Endometrial microvascular endothelial cells (primary cell): ENCODE data around the gene TSPAN1. TPM values are rescaled to one million over a fixed set of nuclear protein-coding genes. Genes with fewer than 3 reads are reported as not detected.

Experiments used
- in situ Hi-C: cut with HindIII; loops from 2 replicates; pipeline ENCODE4 v1.10.0; 2017; ENCODE audit warnings: low sequenced_read_pairs, low pct_unique_long_range_greater_than_20kb; ENCODE audit errors: inconsistent ontology term
- total RNA-seq: library from RNA; depleted of rRNA; stranded (reverse); fragments of >200 nt; gene quantifications from one replicate; pipeline ENCODE4 v1.2.3, GENCODE V29; 2015; ENCODE audit errors: inconsistent ontology term

TSPAN1 gene
- total RNA-seq, 1 donor from 2014 or later, result 1.4 TPM

DNA sequence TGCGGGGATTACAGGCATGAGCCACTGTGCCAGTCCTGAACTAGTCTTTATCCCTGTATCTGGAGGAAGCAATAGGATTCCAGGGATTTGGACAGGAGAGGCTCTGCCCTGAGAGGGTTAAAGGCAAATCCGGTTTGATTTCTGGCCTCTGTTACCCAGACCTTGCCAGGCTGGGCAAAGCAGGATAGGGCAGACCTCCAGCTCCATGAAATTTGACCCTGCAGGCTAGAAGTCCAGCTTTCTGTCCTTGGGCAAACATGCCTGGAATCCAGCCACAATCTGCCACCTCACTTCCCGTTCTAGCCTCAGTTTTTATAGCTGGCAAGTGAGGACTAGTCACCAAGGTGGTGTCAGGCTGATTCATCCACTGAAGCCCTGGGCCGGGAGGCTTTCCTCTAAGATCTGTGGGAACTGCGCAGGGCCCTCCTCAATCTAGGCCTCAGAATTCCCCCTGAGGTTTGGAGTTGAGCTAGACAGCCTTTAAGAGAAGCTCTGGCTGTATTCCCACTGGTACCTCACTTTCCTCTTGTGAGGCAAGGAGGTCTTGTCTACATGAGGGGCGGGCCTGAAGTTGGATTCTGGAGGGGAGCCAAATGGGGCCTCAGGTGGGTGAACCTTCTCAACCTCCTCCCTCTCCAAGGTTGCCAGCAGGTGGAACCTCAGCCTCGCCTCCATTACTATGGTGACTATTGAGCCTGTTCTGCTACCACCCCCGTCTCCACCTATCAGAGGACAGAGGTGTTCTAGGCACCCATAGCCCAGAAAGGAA lies 8.4 kb downstream of the TSPAN1 start:
- in situ Hi-C loops, result loop anchor here (25.0 kb wide), 1 partner anchor 146 kb away; no protein-coding TSS in a partner anchor

DNA sequence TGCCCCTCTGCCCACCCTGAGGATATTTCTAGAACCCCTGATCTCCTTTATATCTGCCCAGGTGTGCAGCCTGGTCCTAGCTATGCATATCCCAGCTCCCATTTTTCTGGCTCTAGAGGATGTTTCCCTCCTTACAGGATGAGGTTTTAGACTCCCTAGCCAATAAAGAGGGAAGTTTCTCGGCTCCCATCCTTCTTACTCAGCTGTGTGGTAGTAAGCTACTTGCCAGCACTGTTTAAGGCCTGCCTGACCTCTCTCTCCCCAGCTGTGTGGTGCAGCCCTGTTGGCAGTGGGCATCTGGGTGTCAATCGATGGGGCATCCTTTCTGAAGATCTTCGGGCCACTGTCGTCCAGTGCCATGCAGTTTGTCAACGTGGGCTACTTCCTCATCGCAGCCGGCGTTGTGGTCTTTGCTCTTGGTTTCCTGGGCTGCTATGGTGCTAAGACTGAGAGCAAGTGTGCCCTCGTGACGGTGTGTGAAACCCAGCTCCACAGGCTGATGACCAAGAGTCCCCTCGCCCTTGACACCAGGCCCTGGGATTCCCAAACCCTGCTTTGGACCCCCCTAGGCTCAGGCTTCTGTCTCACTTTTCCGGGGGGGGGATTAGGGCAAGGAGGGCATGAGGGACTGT lies 9.2 kb downstream of the TSPAN1 start:
- in situ Hi-C loops, result loop anchor here (25.0 kb wide), 1 partner anchor 147 kb away; no protein-coding TSS in a partner anchor

DNA sequence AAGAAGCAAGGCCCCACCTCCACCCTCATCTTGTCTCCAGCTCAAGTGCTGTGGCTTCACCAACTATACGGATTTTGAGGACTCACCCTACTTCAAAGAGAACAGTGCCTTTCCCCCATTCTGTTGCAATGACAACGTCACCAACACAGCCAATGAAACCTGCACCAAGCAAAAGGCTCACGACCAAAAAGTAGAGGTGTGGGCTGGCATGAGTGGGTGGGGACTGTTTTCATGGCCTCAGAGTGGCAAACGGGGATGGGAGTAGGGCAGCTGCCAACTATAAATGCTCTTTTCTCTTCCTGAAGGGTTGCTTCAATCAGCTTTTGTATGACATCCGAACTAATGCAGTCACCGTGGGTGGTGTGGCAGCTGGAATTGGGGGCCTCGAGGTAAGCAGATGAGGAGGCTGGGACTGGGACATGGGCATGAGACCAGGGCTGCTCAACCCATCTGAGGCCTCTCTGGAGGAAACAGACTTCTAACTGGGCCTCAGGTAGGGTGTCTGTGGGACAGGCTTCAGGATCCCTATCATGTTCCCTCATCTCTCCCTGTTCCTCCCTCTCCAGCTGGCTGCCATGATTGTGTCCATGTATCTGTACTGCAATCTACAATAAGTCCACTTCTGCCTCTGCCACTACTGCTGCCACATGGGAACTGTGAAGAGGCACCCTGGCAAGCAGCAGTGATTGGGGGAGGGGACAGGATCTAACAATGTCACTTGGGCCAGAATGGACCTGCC lies 10.2 kb downstream of the TSPAN1 start:
- in situ Hi-C loops, result loop anchor here (25.0 kb wide), 1 partner anchor 148 kb away; no protein-coding TSS in a partner anchor

DNA sequence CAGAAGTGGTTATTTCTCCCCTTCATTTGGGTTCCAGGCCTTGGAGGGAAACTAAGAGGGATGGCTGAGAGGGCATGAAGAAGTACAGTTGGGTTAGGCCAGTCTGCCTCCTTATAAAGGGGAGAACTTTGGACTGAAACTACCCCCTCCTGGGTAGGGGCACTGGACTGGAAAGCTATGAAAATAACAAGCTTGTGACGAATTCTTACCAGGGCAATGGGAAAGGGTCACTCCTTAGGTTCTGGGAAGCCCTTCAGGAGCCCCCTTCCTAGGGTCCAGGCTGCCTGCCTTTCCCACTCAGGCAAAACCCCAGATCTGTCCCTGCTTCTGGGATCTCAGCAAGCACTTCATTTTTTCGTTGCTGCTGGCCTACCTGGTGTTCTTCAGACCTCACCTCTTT lies 11.2 kb downstream of the TSPAN1 start:
- in situ Hi-C loops, result loop anchor here (25.0 kb wide), 1 partner anchor 149 kb away; no protein-coding TSS in a partner anchor

DNA sequence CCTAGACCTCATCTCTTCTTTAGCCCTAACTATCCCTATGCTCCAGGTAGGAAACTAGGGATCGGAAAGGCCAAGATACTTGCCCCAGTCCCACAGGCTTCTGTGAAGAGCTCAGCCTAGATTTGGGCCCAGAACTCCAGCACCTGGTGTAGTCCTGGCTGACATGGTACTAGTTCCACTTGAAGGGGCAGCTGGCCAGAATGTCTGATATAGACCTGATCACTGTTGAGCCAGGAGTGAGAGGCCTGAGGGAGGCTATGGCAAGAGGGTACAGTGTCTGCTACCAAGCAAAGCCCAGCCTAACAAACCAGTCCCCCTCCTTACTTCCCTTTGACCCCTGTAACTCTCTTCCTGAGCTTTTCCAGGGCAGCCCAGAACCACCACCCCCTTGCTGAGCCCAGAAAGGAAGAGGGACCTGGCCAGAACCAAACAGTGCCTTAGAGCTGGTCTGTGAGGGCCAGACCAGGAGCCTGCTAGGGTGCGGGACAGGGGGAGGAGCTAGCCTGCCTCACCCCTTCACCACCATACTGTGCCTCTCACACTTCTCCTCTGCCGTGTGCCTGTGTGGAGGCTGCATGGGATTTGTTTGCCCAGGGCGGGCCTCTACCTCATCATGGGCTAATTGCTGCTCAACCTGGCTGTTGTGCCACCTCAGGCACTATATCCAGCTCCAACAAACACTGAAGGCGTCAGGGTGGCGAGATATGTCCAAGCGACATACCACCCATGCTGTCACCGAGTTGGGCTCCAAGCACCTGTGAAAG lies 12.4 kb downstream of the TSPAN1 start:
- in situ Hi-C loops, result loop anchor here (25.0 kb wide), 1 partner anchor 150 kb away; no protein-coding TSS in a partner anchor

DNA sequence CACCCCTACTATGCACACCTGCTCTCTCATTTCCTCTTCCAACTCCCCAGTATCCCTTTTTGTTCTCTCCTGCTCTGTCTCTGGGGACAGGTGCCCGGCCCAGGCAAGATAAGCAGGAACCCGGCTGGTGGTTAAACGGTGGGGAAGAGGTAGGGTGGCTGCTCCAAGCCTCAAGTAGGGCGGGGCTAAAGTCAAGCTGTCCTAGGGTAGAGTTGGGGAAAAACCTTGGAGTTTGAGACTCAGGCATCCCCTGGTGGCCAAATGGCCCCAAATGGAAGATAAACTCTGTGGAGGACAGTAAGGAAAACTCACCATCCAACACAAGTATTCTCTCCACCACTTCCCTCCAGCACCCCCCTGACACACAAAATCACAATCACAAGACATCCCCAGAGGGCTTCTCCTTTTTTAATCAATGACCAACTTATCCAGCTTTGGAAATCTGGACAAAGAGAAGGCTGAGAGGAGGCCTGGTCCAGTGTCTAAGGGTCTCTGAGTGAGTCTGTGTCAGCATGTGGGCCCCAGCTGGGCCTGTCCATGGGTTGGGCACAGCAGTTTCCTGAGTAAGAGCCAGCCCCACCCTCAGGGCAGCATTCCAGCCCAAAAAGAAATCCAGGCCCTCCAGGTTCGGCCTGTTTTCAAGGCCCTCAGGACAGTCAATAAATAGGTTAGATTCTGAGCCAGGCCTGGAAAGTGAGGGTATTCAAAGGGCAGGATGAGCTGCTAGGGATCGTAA lies 13.6 kb downstream of the TSPAN1 start:
- in situ Hi-C loops, result loop anchor here (25.0 kb wide), 1 partner anchor 151 kb away; no protein-coding TSS in a partner anchor

DNA sequence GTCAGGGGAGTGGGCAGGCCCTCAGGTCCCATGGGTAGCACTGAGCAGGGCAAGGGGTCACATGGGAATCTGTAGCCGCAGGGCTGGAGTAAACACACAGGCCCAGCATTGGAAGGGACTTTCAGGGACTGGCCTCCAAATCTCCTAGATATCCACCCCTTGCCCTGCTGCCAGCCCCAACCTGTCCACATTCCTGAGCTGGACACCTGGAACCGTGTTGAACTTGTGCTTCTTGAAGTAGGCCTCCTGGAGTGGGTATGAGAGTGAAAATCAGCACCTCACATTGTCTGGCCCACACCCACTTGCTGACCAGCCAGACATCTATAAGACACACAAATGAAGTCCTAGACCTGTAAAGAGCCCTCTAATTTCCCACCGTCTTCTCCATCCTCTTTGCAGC lies 15.7 kb downstream of the TSPAN1 start:
- in situ Hi-C loops, result loop anchor here (25.0 kb wide), 1 partner anchor 153 kb away; no protein-coding TSS in a partner anchor

DNA sequence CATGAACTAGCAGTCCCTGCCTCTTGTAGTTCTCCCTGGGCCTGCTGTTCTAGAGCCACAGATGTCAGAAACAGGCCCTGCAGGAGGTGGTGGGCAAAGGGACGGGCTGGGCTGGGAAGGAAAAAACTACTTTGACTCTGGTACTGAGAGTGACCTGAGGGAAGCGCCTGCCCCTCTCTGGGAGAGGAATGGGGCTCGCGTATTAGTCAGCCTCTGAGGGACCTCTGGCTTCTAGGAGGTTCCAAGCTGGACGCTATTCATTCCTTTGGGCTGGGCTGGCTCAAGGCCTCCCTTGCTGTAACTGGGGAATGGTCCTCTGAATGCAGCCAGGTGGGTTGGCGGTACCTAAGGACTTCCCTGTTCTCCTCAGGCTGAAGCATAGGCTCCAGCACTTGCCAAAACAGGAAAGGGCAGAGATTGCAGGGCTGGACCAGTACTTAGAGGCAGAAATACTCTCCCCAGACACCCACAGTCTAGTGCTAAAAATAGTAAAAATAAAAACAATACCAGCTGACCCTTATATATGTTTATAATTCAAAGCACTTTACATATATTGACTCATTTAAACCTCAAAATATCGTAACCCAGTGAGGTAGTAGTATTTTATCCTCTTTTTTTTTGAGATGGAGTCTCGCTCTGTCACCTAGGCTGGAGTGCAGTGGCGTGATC lies 16.3 kb downstream of the TSPAN1 start:
- in situ Hi-C loops, result loop anchor here (25.0 kb wide), 1 partner anchor 154 kb away; no protein-coding TSS in a partner anchor

DNA sequence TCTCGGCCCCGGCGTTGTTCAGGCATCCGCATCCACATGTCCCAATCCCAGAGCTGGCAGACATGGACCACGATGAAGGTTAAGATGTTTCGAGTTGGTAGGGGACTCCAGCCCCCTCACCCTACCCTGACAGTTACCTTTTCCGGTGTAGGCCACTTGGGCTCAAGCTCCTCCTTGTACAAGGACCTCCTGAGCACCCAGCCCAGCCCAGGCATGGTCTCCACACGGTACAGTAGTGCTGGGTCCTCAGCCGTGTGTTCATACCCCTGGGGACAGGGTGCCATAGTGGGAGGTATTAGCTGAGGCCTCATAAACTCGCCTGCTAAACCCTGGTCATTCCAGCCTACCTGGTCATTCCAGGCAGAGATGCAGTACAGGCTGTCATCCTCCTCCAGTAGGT lies 17.3 kb downstream of the TSPAN1 start:
- in situ Hi-C loops, result loop anchor here (25.0 kb wide), 1 partner anchor 155 kb away; no protein-coding TSS in a partner anchor

DNA sequence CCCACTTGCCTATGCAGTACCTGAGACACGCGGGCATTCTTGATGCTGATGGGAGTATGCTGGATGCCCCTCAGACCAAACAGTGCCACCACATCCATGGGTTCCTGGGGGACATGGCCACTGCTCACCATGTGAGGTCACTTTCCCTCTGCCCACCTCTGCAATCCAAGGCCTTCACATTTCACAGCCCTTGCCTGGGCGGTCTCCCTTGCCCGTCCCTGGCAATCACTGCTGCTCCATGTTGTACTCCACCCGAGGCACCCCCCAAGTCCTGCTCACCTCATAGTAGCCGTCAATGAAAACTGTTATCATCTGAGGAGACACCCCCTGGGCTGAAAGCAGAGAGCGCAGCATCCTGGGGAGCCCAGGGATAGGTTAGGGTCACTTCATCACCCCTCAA lies 18.4 kb downstream of the TSPAN1 start:
- in situ Hi-C loops, result loop anchor here (25.0 kb wide), 1 partner anchor 156 kb away; no protein-coding TSS in a partner anchor

DNA sequence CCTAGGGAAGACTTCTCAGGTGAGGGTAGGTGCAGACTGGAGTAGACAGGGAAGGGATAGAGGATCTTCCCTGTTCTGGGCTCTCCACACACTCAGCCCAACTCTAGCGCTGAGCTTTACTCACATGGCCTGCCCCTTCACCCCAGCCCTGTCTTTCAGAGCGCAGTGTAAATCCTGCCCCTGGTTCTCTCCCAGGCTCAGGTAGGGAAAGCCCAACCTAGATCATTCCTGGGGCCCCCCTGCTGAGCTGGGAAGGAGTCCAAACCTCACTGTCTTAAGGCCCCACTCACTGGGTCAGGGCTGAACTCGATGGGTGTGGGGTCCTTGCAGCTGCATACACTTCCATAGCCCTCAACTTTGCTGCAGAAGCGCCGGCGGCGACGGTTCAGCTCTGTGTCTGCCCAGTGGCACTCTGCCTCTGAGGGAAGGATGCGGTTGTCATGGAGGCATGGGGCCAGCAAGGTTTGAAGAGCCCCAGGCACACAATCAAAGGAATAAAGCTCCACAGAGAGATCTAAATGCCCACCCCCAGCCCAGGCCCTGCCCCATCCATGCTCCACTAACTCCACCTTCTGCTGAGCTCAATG lies 19.2 kb downstream of the TSPAN1 start:
- in situ Hi-C loops, result loop anchor here (25.0 kb wide), 1 partner anchor 157 kb away; no protein-coding TSS in a partner anchor

DNA sequence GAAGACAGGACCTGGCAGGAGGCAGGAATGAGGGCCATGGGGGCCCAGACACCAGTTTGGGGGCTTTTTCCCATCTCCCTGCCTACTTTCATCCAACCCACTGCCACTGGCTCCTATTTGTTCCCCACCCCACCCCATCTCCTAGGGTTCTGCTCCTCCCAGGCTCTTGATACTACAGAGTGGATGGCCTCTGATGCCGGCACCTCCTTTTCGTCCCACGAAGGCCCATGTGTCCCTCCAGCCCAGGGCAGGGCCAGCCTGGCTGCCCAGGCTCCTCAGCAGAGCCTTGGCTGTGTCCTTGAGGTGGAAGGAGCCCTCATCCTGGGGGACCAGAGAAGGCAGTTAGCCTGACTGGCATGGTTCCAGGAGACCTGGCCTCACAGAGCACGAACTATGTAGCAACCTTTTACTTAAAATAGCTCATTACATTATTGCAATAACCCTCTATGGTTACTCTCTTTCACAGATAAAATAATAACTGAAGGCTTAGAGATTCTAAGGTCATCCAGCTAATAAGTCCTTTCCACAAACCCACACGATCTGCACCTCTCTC lies 19.8 kb downstream of the TSPAN1 start:
- in situ Hi-C loops, result loop anchor here (25.0 kb wide), 1 partner anchor 157 kb away; no protein-coding TSS in a partner anchor

DNA sequence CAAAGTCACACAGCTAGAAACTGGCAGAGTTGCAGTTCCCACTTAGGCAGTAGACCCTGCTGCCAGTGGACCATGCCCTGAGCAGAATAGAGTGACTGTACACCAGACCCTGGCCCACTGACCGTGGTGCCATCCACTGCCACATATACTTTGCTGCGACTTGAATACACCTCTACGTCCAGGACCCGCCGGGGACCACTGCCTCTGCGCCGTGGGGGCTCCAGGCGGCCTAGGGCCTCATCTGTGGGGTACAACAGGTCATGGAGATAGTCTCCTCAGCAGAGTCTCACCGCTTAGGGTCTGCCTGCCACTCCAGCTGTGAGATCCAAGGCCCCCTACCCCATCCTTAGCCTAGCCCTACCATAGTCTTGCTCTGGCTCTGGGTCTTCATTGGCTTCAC lies 21.7 kb downstream of the TSPAN1 start:
- in situ Hi-C loops, result loop anchor here (25.0 kb wide), 1 partner anchor 159 kb away; no protein-coding TSS in a partner anchor

DNA sequence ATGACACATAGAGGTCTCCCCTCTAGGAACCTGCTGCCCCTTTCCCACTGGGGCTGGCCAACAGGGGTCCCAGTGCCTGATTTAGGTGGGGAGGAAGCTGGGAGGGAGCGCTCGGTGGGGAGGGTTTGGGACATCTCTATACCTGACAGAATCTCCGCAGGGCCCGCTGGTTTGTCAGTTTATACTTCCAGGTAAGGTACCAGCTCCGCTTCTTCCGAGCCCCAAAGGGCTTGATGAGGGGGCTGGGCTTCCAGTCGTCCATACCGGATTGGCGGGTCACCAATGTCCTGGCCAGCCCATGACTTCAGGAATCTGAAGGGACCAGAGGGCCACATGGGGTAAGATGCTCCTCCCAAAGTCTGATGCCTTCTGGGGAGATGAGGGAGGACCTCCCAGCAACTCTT lies 22.7 kb downstream of the TSPAN1 start:
- in situ Hi-C loops, result loop anchor here (25.0 kb wide), 1 partner anchor 160 kb away; no protein-coding TSS in a partner anchor

DNA sequence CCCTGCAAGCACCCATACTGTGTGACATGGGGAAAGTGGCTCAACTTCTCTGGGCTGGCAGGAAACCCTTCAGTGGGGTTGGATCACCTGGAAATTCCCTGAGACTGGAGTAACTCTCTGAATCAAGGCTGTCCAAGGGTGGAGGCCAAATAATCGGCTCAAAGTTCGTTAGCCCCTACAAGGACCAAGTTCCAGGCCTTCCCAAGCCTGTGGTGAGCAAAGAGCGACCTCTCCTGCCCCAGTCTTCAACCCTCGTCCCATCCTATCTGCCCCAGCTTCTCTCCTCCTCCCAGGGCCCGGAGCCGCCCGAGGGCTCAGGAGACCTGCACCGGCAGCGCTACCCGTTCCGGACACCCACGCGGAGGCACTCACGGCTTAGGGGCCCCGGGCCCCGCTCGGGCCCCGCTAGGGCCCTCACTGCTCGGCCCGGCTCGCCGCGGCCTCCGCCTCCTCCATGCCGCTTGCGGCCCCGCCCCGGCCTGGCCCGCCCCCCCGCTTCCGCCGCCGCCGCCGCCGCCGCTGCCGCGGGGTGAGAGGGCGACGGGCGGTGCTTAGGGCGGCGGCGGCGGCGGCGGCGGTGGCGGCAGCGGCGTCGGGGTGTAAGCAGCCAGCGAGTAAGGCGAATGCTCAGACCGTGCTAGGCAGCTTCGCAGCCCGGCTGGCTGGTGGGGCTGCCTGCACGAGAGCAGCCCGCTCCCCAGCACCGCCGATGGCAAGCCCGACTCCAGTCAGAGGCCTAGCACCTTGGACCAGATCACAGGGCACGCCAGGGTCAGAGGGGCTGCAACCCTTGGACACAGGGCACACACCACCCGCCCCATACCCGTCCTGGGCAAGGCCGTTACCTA lies 23.3 kb downstream of the TSPAN1 start, which contains the start of gene POMGNT1:
TSS of gene POMGNT1 (minus strand) at position 471 of the 848 bp plus-strand sequence. CDS start 613 bp downstream, outside the sequence.
- in situ Hi-C loops, result loop anchor here (25.0 kb wide), 1 partner anchor 161 kb away; no protein-coding TSS in a partner anchor
